Measurements from ENCODE around the gene HADHA.

HADHA gene

DNA sequence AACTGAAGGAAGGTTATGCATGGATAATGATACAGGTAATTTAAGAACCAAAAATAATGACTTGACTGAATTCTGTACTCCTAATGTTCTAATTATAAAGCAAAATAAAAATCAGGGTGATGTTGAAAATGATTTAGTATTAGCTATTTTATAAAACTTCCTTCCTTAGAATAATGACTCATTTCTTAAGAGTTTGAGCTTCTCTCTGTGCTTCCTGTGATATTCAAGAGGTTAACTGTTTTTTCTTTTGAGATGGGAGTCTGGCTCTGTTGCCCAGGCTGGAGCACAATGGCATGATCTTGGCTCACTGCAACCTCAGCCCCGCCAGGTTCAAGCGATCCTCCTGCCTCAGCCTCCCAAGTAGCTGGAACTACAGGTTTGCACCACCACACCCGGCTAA, 14.8 kb downstream of the HADHA start:
- H3K36me3 ChIP-seq (ENCODE audit: insufficient read depth, insufficient read length, low read length), result peaks cover 68% of the 10 kb centered on the region
- H3K4me1 ChIP-seq (ENCODE audit: insufficient read depth, insufficient read length), result no peaks in the 10 kb centered on the region
- no peaks in the 10 kb centered on the region for H3K27me3 ChIP-seq (ENCODE audit: insufficient read depth, insufficient read length)
- H3K4me3 ChIP-seq (ENCODE audit: insufficient read length, low read depth), result no peak overlapping the region
- H3K9ac ChIP-seq (ENCODE audit: insufficient read length, low read depth), result no peak overlapping the region
- no peak for TF ChIP-seq SUZ12 (IDR thresholded peaks at IDR 0.05; ENCODE audit: extremely low read depth, insufficient read depth, insufficient read length)
- TF ChIP-seq YY1 (IDR thresholded peaks at IDR 0.05; ENCODE audit: insufficient read depth, insufficient read length), result no peak
- TF ChIP-seq ZNF274 (IDR thresholded peaks at IDR 0.05; ENCODE audit: low read depth, low read length), result no peak
- no peak for DNase-seq (ENCODE audit: low read depth, low spot score)
- H3K9me3 ChIP-seq (ENCODE audit: insufficient read depth, low read length), result peaks cover 17% of the 10 kb centered on the region

DNA sequence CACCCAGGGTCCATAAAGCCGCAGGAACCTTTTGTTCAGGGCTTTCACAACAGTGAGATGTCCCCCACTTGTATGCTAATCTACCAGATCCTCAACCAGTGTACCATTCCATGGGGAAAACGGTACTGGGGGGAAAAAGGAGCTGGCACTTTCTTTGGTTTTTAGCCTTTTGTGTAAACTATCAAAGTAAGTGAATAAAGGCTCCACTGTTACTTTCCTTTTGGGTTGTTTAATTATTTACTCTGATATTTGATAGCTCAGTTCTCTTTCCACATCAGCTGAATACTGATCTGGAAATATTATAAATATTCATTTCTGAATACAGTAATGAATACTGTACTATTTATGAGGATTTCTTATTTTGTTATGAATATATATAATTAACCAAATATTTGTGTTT, 20.3 kb downstream of the HADHA start:
- Histone ChIP-seq H3K27me3 (ENCODE audit: insufficient read depth, insufficient read length) (no peaks in the 10 kb centered on the region), H3K9me3 (ENCODE audit: insufficient read depth, low read length) (peaks cover 17% of the 10 kb centered on the region), H3K4me3 (ENCODE audit: insufficient read length, low read depth) (no peak overlapping the region), H3K36me3 (ENCODE audit: insufficient read depth, insufficient read length, low read length) (peaks cover 30% of the 10 kb centered on the region), H3K4me1 (ENCODE audit: insufficient read depth, insufficient read length) (no peaks in the 10 kb centered on the region), H3K9ac (ENCODE audit: insufficient read length, low read depth) (no peak overlapping the region)
- TF ChIP-seq ZNF274 (IDR thresholded peaks at IDR 0.05; ENCODE audit: low read depth, low read length), result no peak
- TF ChIP-seq YY1 (IDR thresholded peaks at IDR 0.05; ENCODE audit: insufficient read depth, insufficient read length), result no peak
- TF ChIP-seq SUZ12 (IDR thresholded peaks at IDR 0.05; ENCODE audit: extremely low read depth, insufficient read depth, insufficient read length), result no peak
- no peak for DNase-seq (ENCODE audit: low read depth, low spot score)

DNA sequence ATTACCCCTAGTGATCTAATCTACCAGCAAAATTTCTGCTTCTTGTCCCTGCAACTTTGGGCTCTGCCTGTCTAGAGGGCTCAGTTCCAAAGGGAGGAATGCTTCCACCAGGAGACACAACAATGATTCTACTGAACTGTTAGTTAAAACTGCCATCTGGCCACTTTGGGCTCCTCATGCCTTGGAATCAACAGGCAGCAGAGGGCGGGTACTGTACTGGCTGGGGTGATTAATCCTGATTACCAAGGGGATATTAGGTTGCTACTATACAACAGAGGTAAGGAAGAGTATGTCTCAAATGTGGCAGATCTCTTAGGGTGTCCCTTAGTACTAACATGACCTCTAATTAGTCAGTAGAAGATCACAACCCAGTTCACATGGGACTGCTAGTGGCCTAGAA, 21.4 kb downstream of the HADHA start:
- DNase-seq (ENCODE audit: low read depth, low spot score), result no peak
- Histone ChIP-seq H3K27me3 (ENCODE audit: insufficient read depth, insufficient read length) (no peaks in the 10 kb centered on the region), H3K9ac (ENCODE audit: insufficient read length, low read depth) (no peak overlapping the region), H3K36me3 (ENCODE audit: insufficient read depth, insufficient read length, low read length) (peaks cover 20% of the 10 kb centered on the region), H3K9me3 (ENCODE audit: insufficient read depth, low read length) (peaks cover 17% of the 10 kb centered on the region), H3K4me1 (ENCODE audit: insufficient read depth, insufficient read length) (no peaks in the 10 kb centered on the region), H3K4me3 (ENCODE audit: insufficient read length, low read depth) (no peak overlapping the region)
- TF ChIP-seq YY1 (IDR thresholded peaks at IDR 0.05; ENCODE audit: insufficient read depth, insufficient read length) (no peak), SUZ12 (IDR thresholded peaks at IDR 0.05; ENCODE audit: extremely low read depth, insufficient read depth, insufficient read length) (no peak)

DNA sequence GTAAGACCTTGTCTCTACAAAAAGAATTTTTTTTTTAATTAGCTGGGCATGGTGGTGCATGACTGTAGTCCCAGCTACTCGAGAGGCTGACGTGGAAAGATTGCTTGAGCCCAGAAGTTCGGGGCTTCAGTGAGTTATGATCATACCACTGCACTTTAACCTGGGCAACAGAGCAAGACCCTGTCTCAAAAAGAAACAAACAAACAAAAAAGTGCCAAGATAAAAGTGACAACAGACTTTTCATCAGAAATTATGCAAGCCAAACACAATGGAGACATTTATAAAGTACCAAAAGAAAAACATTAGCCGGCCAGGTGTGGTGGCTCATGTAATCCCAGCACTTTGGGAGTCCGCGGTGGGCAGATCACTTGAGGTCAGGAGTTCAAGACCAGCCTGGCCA, 26.7 kb downstream of the HADHA start:
- Histone ChIP-seq H3K9ac (ENCODE audit: insufficient read length, low read depth) (no peak overlapping the region), H3K27me3 (ENCODE audit: insufficient read depth, insufficient read length) (no peaks in the 10 kb centered on the region), H3K36me3 (ENCODE audit: insufficient read depth, insufficient read length, low read length) (peaks cover 23% of the 10 kb centered on the region), H3K4me3 (ENCODE audit: insufficient read length, low read depth) (no peak overlapping the region), H3K9me3 (ENCODE audit: insufficient read depth, low read length) (no peaks in the 10 kb centered on the region), H3K4me1 (ENCODE audit: insufficient read depth, insufficient read length) (no peaks in the 10 kb centered on the region)
- TF ChIP-seq ZNF274 (IDR thresholded peaks at IDR 0.05; ENCODE audit: low read depth, low read length) (no peak), SUZ12 (IDR thresholded peaks at IDR 0.05; ENCODE audit: extremely low read depth, insufficient read depth, insufficient read length) (no peak)
- no peak for DNase-seq (ENCODE audit: low read depth, low spot score)

DNA sequence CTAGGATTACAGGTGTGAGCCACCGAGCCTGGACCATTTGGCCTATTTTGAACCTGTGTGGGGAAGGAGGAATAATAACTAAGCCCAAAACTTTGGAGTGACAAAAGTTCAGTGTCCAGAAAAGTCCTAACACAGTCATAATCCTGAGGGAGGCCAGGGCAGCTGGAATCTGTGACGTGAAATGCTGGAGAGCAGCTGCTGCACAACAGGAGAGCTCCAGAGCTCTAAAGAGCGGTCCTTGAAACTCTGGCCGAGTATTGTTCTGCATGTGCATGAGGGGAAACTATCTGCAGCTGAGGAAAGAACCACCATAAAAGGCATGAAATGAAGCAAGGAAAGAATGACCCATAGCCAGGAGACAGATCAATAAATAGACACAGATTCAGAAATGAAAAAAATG, 27.8 kb downstream of the HADHA start:
- Histone ChIP-seq H3K36me3 (ENCODE audit: insufficient read depth, insufficient read length, low read length) (peaks cover 33% of the 10 kb centered on the region), H3K4me1 (ENCODE audit: insufficient read depth, insufficient read length) (no peaks in the 10 kb centered on the region), H3K9me3 (ENCODE audit: insufficient read depth, low read length) (no peaks in the 10 kb centered on the region), H3K27me3 (ENCODE audit: insufficient read depth, insufficient read length) (no peaks in the 10 kb centered on the region), H3K4me3 (ENCODE audit: insufficient read length, low read depth) (no peak overlapping the region), H3K9ac (ENCODE audit: insufficient read length, low read depth) (no peak overlapping the region)
- no peak for DNase-seq (ENCODE audit: low read depth, low spot score)
- TF ChIP-seq ZNF274 (IDR thresholded peaks at IDR 0.05; ENCODE audit: low read depth, low read length) (no peak), YY1 (IDR thresholded peaks at IDR 0.05; ENCODE audit: insufficient read depth, insufficient read length) (no peak), SUZ12 (IDR thresholded peaks at IDR 0.05; ENCODE audit: extremely low read depth, insufficient read depth, insufficient read length) (no peak)

DNA sequence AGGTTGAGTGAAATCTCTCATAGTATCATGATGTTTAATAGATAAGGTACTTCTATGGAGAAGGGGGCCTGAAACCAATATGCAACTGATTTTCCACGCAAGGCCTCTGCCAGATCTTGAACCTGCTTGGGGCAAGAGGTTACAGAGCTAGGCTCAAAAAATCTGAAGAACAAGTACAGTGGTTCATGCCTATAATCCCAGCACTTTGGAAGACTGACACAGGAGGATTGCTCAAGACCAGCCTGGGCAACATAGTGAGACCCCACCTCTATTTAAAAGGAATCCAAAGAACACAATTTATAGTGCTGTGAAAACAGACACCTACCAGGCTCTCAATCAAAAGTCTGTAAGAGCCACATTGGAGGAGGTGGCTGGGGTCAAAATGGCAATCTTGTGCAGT, 28.6 kb downstream of the HADHA start:
- Histone ChIP-seq H3K4me1 (ENCODE audit: insufficient read depth, insufficient read length) (no peaks in the 10 kb centered on the region), H3K4me3 (ENCODE audit: insufficient read length, low read depth) (no peak overlapping the region), H3K9ac (ENCODE audit: insufficient read length, low read depth) (no peak overlapping the region), H3K9me3 (ENCODE audit: insufficient read depth, low read length) (no peaks in the 10 kb centered on the region), H3K36me3 (ENCODE audit: insufficient read depth, insufficient read length, low read length) (peaks cover 41% of the 10 kb centered on the region), H3K27me3 (ENCODE audit: insufficient read depth, insufficient read length) (no peaks in the 10 kb centered on the region)
- TF ChIP-seq ZNF274 (IDR thresholded peaks at IDR 0.05; ENCODE audit: low read depth, low read length), result no peak
- TF ChIP-seq YY1 (IDR thresholded peaks at IDR 0.05; ENCODE audit: insufficient read depth, insufficient read length), result no peak
- no peak for TF ChIP-seq SUZ12 (IDR thresholded peaks at IDR 0.05; ENCODE audit: extremely low read depth, insufficient read depth, insufficient read length)
- DNase-seq (ENCODE audit: low read depth, low spot score), result no peak

DNA sequence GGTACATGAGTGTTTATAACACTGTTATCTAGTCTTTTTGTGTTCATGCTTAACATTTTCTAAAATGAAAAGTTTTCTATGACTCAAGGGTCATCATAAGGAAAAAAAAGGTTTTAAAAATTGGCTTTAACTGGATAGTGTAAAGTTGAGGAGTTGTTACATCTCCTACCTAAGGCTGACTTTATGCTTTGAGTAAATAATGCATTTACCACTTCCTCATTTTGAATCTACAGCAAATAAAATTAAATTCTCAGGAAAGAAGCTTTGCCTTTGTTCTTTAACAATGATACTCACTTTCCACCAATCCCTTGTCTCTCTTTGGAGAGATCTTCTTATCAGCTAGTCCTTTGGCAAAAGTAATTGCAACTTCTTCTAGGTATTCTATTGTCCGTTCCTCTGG, 29.7 kb downstream of the HADHA start:
- no peaks in the 10 kb centered on the region for H3K27me3 ChIP-seq (ENCODE audit: insufficient read depth, insufficient read length)
- TF ChIP-seq ZNF274 (IDR thresholded peaks at IDR 0.05; ENCODE audit: low read depth, low read length), result no peak
- TF ChIP-seq SUZ12 (IDR thresholded peaks at IDR 0.05; ENCODE audit: extremely low read depth, insufficient read depth, insufficient read length), result no peak
- TF ChIP-seq YY1 (IDR thresholded peaks at IDR 0.05; ENCODE audit: insufficient read depth, insufficient read length), result no peak
- H3K9me3 ChIP-seq (ENCODE audit: insufficient read depth, low read length), result no peaks in the 10 kb centered on the region
- H3K36me3 ChIP-seq (ENCODE audit: insufficient read depth, insufficient read length, low read length), result peaks cover 51% of the 10 kb centered on the region
- DNase-seq (ENCODE audit: low read depth, low spot score), result no peak
- H3K4me1 ChIP-seq (ENCODE audit: insufficient read depth, insufficient read length), result no peaks in the 10 kb centered on the region
- H3K9ac ChIP-seq (ENCODE audit: insufficient read length, low read depth), result no peak overlapping the region
- no peak overlapping the region for H3K4me3 ChIP-seq (ENCODE audit: insufficient read length, low read depth)

DNA sequence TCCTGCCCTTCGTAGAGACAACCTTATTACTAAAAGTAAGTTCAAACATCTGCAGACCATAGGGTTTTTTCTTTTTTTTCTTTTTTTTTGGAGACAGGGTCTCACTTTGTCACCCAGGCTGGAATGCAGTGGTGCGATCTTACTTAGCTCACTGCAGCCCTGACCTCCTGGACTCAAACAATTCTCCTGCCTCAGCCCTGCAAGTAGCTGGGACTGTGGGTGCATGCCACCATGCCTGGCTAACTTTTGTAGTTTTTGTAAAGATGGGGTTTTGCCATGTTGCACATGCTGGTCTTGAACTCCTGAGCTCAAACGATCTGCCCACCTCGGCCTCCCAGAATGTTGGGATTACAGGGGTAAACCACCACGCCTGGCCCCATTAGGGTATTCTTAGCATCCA, 32.4 kb downstream of the HADHA start:
- no peak for DNase-seq (ENCODE audit: low read depth, low spot score)
- Histone ChIP-seq H3K9me3 (ENCODE audit: insufficient read depth, low read length) (no peaks in the 10 kb centered on the region), H3K36me3 (ENCODE audit: insufficient read depth, insufficient read length, low read length) (peaks cover 68% of the 10 kb centered on the region), H3K4me3 (ENCODE audit: insufficient read length, low read depth) (no peak overlapping the region), H3K27me3 (ENCODE audit: insufficient read depth, insufficient read length) (no peaks in the 10 kb centered on the region), H3K4me1 (ENCODE audit: insufficient read depth, insufficient read length) (no peaks in the 10 kb centered on the region), H3K9ac (ENCODE audit: insufficient read length, low read depth) (no peak overlapping the region)
- no peak for TF ChIP-seq ZNF274 (IDR thresholded peaks at IDR 0.05; ENCODE audit: low read depth, low read length)
- no peak for TF ChIP-seq SUZ12 (IDR thresholded peaks at IDR 0.05; ENCODE audit: extremely low read depth, insufficient read depth, insufficient read length)
- no peak for TF ChIP-seq YY1 (IDR thresholded peaks at IDR 0.05; ENCODE audit: insufficient read depth, insufficient read length)
